ENCODE data around the gene PLPP1.
"Not testable (repeated sequence)": the region's sequence is repeated elsewhere in the genome, so short reads cannot be mapped to it uniquely, and the experiment has no call there.

The PLPP1 gene

GRCh38 chr5:55546947-55547346 lies 12.2 kb upstream of the PLPP1 start:
- DNase-seq (ENCODE audit: low read depth in 2 of 2), result no peak

- DNase-seq (ENCODE audit: low read depth in 2 of 2), result no peak
These were observed 9.6 kb upstream of the PLPP1 start for GRCh38 chr5:55544341-55544740.

GRCh38 chr5:55541056-55541635 lies 6.4 kb upstream of the PLPP1 start:
- DNase-seq (ENCODE audit: low read depth in 2 of 2), result no peak

GRCh38 chr5:55540525-55540924 lies 5.8 kb upstream of the PLPP1 start:
- DNase-seq (ENCODE audit: low read depth in 2 of 2), result no peak

- no peak for DNase-seq (ENCODE audit: low read depth in 2 of 2)
These were observed 5.3 kb upstream of the PLPP1 start for GRCh38 chr5:55540024-55540423.

- no peak for DNase-seq (ENCODE audit: low read depth in 2 of 2)
These were observed 3.9 kb upstream of the PLPP1 start for GRCh38 chr5:55538661-55539060.

- DNase-seq (ENCODE audit: low read depth in 2 of 2), result not testable (repeated sequence)
These were observed 2.6 kb upstream of the PLPP1 start for GRCh38 chr5:55537315-55537714.

GRCh38 chr5:55535199-55535905 lies 588 bp upstream of the PLPP1 start:
- DNase-seq (ENCODE audit: low read depth in 2 of 2), result no peak

- no peak for DNase-seq (ENCODE audit: low read depth in 2 of 2)
These were observed 986 bp downstream of the PLPP1 start for GRCh38 chr5:55533521-55534435.

- no peak for DNase-seq (ENCODE audit: low read depth in 2 of 2)
These were observed 4.1 kb downstream of the PLPP1 start for GRCh38 chr5:55530669-55531068.

GRCh38 chr5:55524816-55525215 lies 9.9 kb downstream of the PLPP1 start:
- DNase-seq (ENCODE audit: low read depth in 2 of 2), result no peak

GRCh38 chr5:55523293-55523692 lies 11.5 kb downstream of the PLPP1 start:
- no peak for DNase-seq (ENCODE audit: low read depth in 2 of 2)

- no peak for DNase-seq (ENCODE audit: low read depth in 2 of 2)
These were observed 12.9 kb downstream of the PLPP1 start for GRCh38 chr5:55521881-55522280.

GRCh38 chr5:55520117-55520839 lies 14.5 kb downstream of the PLPP1 start:
- DNase-seq (ENCODE audit: low read depth in 2 of 2), result no peak

GRCh38 chr5:55518831-55519390 lies 15.9 kb downstream of the PLPP1 start:
- DNase-seq (ENCODE audit: low read depth in 2 of 2), result no peak

GRCh38 chr5:55517804-55518203 lies 17.0 kb downstream of the PLPP1 start:
- DNase-seq (ENCODE audit: low read depth in 2 of 2), result no peak

GRCh38 chr5:55511010-55511409 lies 23.8 kb downstream of the PLPP1 start:
- no peak for DNase-seq (ENCODE audit: low read depth in 2 of 2)

- DNase-seq (ENCODE audit: low read depth in 2 of 2), result no peak
These were observed 24.3 kb downstream of the PLPP1 start for GRCh38 chr5:55510523-55510880.

GRCh38 chr5:55509796-55510522 lies 24.8 kb downstream of the PLPP1 start:
- DNase-seq (ENCODE audit: low read depth in 2 of 2), result no peak

- DNase-seq (ENCODE audit: low read depth in 2 of 2), result no peak
These were observed 25.7 kb downstream of the PLPP1 start for GRCh38 chr5:55509097-55509496.

GRCh38 chr5:55507574-55507973 lies 27.2 kb downstream of the PLPP1 start:
- DNase-seq (ENCODE audit: low read depth in 2 of 2), result no peak
